ENCODE results near the gene CNTN5. TPM values are rescaled to one million over a fixed set of nuclear protein-coding genes. Genes with fewer than 3 reads are reported as not detected.

The CNTN5 gene
- total RNA-seq, 4 donors from 2014 or later: not detected

GRCh38 chr11:99171330-99171729 is 150.6 kb downstream of the CNTN5 start:
- TF ChIP-seq, protein P1, sequence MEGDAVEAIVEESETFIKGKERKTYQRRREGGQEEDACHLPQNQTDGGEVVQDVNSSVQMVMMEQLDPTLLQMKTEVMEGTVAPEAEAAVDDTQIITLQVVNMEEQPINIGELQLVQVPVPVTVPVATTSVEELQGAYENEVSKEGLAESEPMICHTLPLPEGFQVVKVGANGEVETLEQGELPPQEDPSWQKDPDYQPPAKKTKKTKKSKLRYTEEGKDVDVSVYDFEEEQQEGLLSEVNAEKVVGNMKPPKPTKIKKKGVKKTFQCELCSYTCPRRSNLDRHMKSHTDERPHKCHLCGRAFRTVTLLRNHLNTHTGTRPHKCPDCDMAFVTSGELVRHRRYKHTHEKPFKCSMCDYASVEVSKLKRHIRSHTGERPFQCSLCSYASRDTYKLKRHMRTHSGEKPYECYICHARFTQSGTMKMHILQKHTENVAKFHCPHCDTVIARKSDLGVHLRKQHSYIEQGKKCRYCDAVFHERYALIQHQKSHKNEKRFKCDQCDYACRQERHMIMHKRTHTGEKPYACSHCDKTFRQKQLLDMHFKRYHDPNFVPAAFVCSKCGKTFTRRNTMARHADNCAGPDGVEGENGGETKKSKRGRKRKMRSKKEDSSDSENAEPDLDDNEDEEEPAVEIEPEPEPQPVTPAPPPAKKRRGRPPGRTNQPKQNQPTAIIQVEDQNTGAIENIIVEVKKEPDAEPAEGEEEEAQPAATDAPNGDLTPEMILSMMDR (IDR thresholded peaks at IDR 0.05; ENCODE audit: low read depth): no peak

- TF ChIP-seq, protein P1 (IDR thresholded peaks at IDR 0.05; ENCODE audit: low read depth): no peak
Observed at GRCh38 chr11:99176430-99176829, 155.7 kb downstream of the CNTN5 start.

- TF ChIP-seq, protein P1 (IDR thresholded peaks at IDR 0.05; ENCODE audit: low read depth): no peak
Observed at GRCh38 chr11:99177446-99177845, 156.7 kb downstream of the CNTN5 start.

GRCh38 chr11:99184146-99184545 is 163.4 kb downstream of the CNTN5 start:
- TF ChIP-seq, protein P1 (IDR thresholded peaks at IDR 0.05; ENCODE audit: low read depth): no peak

GRCh38 chr11:99188221-99188620 is 167.5 kb downstream of the CNTN5 start:
- TF ChIP-seq, protein P1 (IDR thresholded peaks at IDR 0.05; ENCODE audit: low read depth): no peak

- TF ChIP-seq, protein P1 (IDR thresholded peaks at IDR 0.05; ENCODE audit: low read depth): no peak
Observed at GRCh38 chr11:99192716-99193115, 172.0 kb downstream of the CNTN5 start.

DNA sequence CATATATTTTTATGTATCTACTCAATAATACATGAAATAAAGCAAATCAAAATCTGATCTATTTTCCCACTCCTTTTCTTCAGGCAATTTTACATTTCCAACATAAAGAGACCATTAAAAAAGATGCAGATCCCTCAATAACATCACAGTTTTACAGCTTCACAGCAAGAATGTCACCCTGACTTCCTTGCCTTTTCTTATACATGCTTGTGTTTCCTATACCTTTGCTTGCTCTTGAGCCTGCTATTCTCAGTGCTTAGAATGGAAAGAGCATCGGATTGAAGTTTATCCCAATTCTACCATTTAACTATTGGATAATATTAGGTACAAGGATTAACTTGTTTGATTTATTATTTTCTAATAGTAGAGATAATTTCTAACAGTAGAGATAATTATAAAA is 176.7 kb downstream of the CNTN5 start:
- TF ChIP-seq, protein P1 (IDR thresholded peaks at IDR 0.05; ENCODE audit: low read depth): no peak

Data from subcutaneous adipose tissue (tissue), 4 donors.